HG02763 (cell line): ENCODE data around the gene NMUR1.

ENCODE experiments used
- ATAC-seq: cut with Tn5 transposase; IDR thresholded peaks from one replicate; pipeline ENCODE4 v1.9.1; 2021; ENCODE audit warnings: mild to moderate bottlenecking, moderate library complexity; ENCODE audit not compliant: unreplicated experiment

Gene NMUR1

GRCh38 chr2:231526341-231527090, 3.7 kb downstream of the NMUR1 start:
- no peak for ATAC-seq

- no peak for ATAC-seq
Measured at GRCh38 chr2:231525248-231526163, 4.7 kb downstream of the NMUR1 start.

GRCh38 chr2:231524477-231525247, 5.6 kb downstream of the NMUR1 start:
- no peak for ATAC-seq

GRCh38 chr2:231523451-231524285, 6.6 kb downstream of the NMUR1 start:
- no peak for ATAC-seq

- ATAC-seq, result no peak
Measured at GRCh38 chr2:231522418-231523180, 7.6 kb downstream of the NMUR1 start.

GRCh38 chr2:231521443-231521842, 8.8 kb downstream of the NMUR1 start:
- ATAC-seq, result no peak

- ATAC-seq, result no peak
Measured at GRCh38 chr2:231519975-231520555, 10.2 kb downstream of the NMUR1 start.

- no peak for ATAC-seq
Measured at GRCh38 chr2:231518771-231519170, 11.5 kb downstream of the NMUR1 start.

GRCh38 chr2:231515603-231516002, 14.6 kb downstream of the NMUR1 start:
- no peak for ATAC-seq

GRCh38 chr2:231514951-231515297, 15.3 kb downstream of the NMUR1 start:
- ATAC-seq, result no peak

GRCh38 chr2:231514225-231514950, 15.9 kb downstream of the NMUR1 start:
- peak; percentile 99 for ATAC-seq

- no peak for ATAC-seq
Measured at GRCh38 chr2:231513746-231514224, 16.5 kb downstream of the NMUR1 start.

- no peak for ATAC-seq
Measured at GRCh38 chr2:231512222-231512621, 18.0 kb downstream of the NMUR1 start.

- ATAC-seq, result no peak
Measured at GRCh38 chr2:231503766-231504165, 26.5 kb downstream of the NMUR1 start.

- ATAC-seq, result no peak
Measured at GRCh38 chr2:231502596-231502995, 27.6 kb downstream of the NMUR1 start.

GRCh38 chr2:231497651-231498050, 32.6 kb downstream of the NMUR1 start:
- ATAC-seq, result no peak

GRCh38 chr2:231494669-231495068, 35.6 kb downstream of the NMUR1 start:
- no peak for ATAC-seq

- ATAC-seq, result no peak
Measured at GRCh38 chr2:231490801-231491200, 39.4 kb downstream of the NMUR1 start.

GRCh38 chr2:231489990-231490389, 40.3 kb downstream of the NMUR1 start:
- no peak for ATAC-seq
